Activated CD4-positive, CD25-positive, alpha-beta regulatory T cell treated with anti-CD3 and anti-CD28 coated beads, Interleukin-2, amount 50 U/mL, for 24 hours (primary cell): ENCODE data around the gene BAHCC1.

ENCODE experiments used
- ATAC-seq, 2 donors: fragments of 150-1000 bp; cut with Tn5 transposase; one replicate each; pipeline ENCODE4 v1.10.0; 2021; ENCODE audit warnings: mild to moderate bottlenecking in 1 of 2, moderate library complexity in 1 of 2

Gene BAHCC1

DNA sequence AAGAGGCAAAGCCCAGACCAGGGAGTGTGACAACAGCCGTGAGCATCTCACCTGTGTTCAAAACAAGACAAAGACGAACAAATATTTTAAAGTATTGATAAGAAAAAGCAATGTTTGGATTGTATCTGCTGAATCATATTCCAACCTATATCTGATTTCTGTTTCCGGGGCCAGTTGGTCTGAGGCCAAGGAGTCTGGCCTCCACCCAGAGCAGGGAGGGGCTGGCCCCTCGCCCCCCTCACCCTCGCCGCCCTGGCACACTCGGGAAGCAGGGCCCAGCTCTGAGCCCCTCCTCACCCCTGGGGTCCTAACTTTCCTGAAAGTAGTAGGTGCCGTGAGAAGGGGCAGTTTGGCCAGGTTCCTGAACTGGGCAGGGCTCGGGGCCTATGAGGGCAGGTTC is 69.3 kb downstream of the BAHCC1 start:
- no peak for ATAC-seq

DNA sequence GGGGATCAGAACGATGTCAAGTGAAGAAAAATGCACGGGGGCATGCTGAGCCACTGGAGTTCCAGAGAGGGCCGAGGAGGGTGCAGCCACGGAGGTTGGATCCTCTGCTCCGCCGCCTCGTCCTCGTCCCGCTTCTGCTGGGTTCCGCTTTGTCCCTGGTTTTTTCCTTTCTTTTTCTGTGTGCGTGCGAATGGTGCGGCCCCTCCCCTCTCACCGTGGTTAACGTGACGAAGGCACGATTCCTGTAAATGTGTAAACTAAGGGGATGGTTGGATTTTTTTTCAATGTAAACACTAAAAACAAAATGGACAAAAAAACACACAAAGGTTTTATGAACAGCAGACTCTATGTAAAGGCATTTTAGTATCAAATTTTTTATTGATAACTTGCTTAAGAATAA is 70.7 kb downstream of the BAHCC1 start:
- no peak for ATAC-seq

- no peak for ATAC-seq
Measured at GRCh38 chr17:81466564-81467472, 71.6 kb downstream of the BAHCC1 start.

GRCh38 chr17:81468111-81468769 is 73.0 kb downstream of the BAHCC1 start:
- ATAC-seq = no peak

DNA sequence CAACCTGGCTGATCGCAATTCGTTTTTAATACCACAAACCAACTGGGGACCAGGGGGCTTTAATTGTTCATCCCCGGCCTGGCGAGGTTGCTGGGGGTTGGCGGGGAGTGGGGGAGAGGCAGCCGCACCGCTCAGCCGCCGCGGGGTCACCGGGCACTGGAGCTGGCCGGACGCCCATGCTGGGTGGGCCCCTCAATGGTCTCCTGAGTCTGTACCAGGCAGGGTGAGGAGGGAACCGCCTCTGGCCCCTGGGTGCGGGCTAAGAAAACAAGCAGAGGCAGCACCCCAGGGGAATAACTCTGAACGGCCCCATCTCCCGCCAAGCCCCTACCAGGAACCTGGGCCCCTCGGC is 73.5 kb downstream of the BAHCC1 start:
- no peak for ATAC-seq

DNA sequence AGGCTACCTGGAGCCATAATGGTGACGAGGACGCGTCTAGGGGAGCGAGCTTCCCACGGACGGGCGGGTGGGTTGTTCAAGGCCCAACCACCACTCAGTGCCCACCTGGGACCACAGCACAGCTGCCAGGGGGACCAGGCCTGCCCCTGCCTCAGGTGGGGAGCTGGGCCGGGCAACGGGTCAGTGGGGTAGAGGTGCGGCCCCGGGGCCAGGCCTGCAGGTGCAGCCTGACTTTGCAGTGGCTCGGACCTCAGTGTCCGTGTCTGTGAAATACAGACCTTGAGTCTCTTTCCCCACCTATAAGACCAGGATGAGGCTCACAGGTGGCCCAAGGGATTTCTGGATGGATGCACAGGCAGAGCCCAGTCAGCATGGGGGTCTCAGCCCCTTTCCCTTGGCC is 74.0 kb downstream of the BAHCC1 start:
- ATAC-seq = no peak

DNA sequence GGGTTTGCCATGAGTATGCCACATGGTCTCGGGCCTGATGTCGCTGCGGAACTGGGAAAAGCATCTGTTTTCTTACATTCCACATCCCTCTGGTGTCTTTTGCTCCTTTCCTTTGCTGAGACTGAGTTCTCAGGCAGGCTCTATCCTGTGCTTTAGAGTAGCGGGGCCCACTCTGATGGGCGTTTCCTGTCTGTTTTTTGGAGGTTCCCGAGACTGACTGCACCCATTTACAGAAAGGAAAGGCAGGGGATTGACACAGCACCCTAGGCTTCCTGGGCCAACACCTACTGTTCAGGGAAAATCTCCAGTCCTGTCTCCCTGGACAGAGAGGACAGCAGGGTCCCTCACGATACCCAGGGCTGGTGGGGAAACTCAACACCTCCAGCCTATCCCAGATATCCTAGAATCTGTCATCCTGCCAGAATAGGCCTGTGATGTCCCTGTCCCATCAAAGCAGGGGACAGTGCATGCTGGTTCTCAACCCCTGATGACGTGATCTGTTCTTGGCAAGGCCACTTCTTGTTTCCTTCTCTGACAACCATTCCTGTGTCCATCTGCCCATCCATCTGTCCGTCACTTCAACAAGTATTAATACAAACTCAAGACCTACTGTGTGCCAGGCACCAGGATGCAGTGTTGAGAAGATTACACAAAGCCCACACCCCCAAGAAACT is 75.2 kb downstream of the BAHCC1 start:
- no peak for ATAC-seq

- ATAC-seq = no peak
Measured at GRCh38 chr17:81470944-81471817, 75.9 kb downstream of the BAHCC1 start.

GRCh38 chr17:81471818-81472456 is 76.7 kb downstream of the BAHCC1 start:
- ATAC-seq = peak in 1 of 2 donors; percentile 61

DNA sequence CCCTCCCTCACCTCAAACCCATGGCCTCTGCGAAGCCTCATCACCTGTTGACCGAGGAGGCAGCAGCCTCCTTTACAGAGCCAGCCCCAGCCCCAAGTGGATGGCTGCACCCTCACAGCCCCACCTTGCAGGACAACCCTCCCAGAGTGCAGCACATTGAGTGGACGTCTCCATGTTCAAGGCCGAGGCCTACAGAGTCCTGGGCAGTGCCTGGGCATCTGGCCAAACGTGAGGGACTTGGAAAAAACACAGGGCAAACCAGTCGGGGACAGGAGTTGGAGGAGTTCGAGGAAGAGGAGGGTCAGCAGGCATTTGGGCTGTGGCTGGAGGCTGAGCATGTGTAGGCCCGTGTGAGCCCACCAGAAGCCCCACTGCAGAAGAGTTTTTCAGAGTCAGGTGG is 77.8 kb downstream of the BAHCC1 start:
- no peak for ATAC-seq

- no peak for ATAC-seq
Measured at GRCh38 chr17:81474958-81475357, 79.7 kb downstream of the BAHCC1 start.

GRCh38 chr17:81476097-81476496 is 80.8 kb downstream of the BAHCC1 start:
- ATAC-seq = no peak

- no peak for ATAC-seq
Measured at GRCh38 chr17:81476635-81477034, 81.4 kb downstream of the BAHCC1 start.

DNA sequence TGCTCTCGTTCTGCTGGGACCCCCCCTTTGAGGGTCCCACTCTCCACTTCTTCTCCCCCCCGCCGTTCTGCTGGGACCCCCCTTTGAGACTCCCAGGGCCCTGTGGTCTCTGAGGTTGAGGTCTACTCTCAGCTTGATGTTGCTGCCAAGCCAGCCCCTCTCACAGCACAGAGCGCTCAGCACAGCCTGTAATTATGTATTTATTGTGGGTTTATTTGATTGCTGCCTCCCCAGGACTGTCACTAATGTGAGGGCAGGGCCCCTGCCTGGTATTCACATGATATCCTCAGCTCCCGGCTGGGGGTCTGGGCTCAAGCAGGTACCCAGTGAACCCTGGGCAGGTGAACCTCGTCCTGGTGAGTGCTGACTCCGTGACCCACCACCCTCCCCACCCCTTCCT is 81.9 kb downstream of the BAHCC1 start:
- no peak for ATAC-seq

- ATAC-seq = no peak
Measured at GRCh38 chr17:81478119-81478518, 82.9 kb downstream of the BAHCC1 start.

DNA sequence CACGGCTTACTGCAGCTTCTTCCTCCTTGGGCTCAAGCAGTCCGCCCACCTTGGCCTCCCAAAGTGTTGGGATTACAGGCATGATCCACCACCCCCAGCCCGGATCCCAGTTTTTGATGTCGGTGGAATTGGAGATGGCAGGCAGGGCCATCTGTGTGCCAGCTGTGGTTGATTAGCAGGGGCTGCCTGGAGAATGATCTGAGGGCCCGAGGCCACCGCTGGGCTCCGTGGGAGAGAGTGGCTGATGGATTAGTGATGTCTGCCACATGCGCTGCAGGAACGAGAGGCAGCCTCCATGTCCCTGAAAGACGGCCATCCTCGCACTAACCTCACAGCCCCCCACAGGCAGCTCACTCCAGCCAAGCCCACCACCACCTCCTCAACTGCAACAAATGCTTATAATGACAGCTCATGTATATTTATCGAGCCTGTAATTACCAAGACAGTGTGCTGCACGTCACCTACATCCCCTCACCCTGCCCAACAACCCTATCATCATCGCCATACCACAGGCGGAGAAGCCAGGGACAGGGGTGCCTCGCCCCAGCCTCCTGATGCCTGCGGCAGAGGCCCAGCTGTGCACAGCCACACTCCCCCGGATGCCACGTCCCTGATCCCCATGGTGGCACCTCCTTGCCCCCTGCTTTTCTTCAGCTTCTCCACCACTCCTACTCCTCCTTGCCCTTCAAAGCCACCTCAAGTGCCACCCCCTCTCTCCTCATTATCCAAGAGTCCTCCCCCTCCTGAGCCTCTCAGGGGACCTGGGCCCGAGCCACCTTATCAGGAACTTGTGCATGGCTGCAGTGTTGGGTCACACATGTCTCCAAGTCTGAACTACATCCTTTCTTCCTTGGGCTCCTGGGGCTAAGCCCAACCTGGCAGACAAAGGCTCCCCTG is 84.2 kb downstream of the BAHCC1 start:
- no peak for ATAC-seq

- no peak for ATAC-seq
Measured at GRCh38 chr17:81480140-81481072, 85.1 kb downstream of the BAHCC1 start.

DNA sequence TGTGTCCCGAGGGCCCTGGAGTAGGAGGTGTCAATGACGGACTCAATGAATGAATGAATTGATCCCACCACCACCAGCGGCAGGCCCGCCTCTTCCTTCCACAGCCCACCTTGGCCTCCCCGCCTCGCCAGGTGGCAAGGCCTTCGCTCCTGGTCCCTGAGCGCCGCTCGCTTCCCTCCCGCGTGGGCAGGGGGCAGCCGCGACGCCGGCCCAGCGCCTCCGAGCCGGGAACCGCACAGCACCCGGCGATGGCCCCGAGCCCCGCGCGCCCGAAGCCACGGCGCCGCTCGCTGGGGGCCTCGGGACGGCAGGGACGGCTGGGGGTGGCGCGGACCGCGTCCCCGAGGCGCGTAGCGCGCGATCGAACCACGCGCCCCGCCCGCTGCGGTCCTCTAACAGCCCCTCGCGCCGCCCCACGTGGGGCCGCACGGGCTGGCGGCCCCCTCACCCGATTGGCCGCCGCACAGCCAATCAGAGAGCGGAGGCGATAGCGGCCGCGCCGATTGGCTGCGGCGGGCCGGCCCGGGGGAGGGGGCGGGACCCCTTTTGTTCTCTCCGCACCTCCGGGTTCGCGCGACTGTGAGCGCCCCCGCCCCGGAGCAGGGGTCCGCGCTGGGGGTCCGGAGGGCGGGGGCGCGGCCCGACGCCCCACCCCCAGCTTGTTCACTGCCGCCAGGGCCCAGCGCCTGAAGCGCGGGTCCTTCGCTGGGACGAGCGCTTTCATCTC is 86.0 kb downstream of the BAHCC1 start:
- peak; percentile 36 to 40 for ATAC-seq

DNA sequence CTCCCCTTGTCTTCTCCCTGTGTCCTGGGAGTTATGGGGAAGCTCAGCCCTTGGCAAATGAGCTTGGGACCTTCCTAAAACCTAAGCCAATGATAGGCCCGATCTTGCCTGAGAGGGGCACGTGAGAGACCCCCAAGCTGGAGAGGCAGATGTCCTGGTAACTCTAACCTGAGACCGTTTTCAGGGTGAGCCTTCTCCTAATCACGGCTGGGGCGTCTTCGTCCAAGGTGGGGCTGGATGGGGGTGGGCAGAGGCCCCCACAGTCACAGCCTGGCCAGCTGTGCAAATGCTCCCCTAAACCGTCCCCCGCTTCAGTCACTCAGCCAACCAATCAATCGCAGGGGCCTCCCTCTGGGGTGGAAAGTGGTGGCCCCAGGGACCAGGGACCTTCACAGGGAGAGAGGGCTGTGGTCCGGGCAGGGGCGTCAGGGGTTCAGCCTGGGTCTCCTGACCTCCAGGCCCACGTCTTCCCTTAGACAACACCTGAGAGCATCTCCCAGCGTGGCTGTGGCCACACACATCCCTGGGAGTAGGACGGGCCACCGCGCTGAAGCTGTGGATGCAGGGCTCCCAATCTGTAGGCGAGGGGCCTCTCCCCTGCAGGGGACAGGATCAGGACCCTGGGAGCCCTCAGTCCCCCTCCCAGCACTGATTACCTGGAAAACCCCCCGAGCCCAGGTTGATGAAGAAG is 86.7 kb downstream of the BAHCC1 start:
- no peak for ATAC-seq
